ENCODE results near the gene MYO18A. TPM values are rescaled to one million over a fixed set of nuclear protein-coding genes. Genes with fewer than 3 reads are reported as not detected.

MYO18A gene
- total and polyA plus RNA-seq, 10 of the 15 experiments (the other 5 are each of a cell fraction or from before 2014, with no cell fraction given) = 2.9 to 66.0 (median 24.5) TPM

DNA sequence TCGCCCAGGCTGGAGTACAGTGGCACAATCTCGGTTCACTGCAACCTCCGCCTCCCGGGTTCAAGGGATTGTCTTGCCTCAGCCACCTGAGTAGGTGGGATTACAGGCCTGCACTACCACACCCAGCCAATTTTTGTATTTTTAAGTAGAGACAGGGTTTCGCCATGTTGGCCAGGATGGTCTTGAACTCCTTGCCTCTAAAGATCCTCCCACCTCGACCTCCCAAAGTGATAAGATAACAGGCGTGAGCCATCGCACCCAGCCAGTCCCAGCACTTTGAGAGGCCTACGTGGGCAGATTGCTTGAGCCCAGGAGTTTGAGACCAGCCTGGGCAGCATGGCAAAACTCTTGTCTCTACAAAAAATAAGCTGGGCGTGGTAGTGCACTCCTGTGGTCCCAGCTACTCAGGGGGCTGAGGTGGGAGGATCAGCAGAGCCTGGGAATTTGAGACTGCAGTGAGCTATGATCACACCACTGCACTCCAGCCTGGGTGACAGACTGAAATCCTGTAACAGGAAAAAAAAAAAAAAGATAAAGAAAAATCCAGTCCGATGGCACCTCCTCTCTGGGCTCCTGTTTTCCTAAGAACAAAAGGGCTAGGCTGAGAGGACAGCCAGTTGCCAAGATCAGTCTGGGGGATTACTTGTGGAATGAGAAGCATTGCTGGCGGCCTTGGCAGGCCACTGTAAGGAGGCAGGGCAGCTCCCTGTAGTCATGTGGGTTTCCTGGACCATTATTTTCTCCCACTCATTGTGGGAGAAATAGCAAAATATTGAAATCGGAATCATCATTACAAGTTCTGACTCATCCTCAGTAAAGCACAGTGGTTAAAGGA, 140.2 kb downstream of the MYO18A start:
- Histone ChIP-seq H3K4me1 (ENCODE audit: control insufficient read depth, insufficient read depth, low read length) (peaks cover 13% of the 10 kb centered on the region), H3K27me3 (replicated peaks in 1 of 2; ENCODE audit: control insufficient read depth in 2 of 2, insufficient read depth in 2 of 2, low read length in 1 of 2) (no peaks in the 10 kb centered on the region; a peak in 1 of 4 replicates), H3K9me3 (replicated peaks; ENCODE audit: control insufficient read depth, insufficient read depth, low read length) (peaks cover 4% of the 10 kb centered on the region; the same call in 1 of the 3 replicates), H3K4me2 (ENCODE audit: control insufficient read depth, insufficient read depth) (no peak overlapping the region), H3K79me2 (ENCODE audit: control insufficient read depth, insufficient read depth, low read length) (no peaks in the 10 kb centered on the region), H2AFZ (ENCODE audit: control insufficient read depth, low read depth, low read length) (no peak overlapping the region), H3K27ac (ENCODE audit: control insufficient read depth, insufficient read depth) (no peak overlapping the region), H4K20me1 (ENCODE audit: control insufficient read depth, insufficient read depth) (no peaks in the 10 kb centered on the region), H3K9ac (ENCODE audit: control insufficient read depth, insufficient read depth, low read length) (no peak overlapping the region), H3K4me3 (no peak overlapping the region), H3K36me3 (ENCODE audit: control insufficient read depth in 2 of 2, insufficient read depth in 2 of 2, low read length in 1 of 2) (no peaks in the 10 kb centered on the region)
- FAIRE-seq (no peak), ATAC-seq (no peak), DNase-seq (ENCODE audit: low read depth, low spot score) (no peak)
- no TSS peak for BruUV-seq (replicated peaks)
- intact Hi-C loops (cut with micrococcal nuclease; ENCODE audit: unreplicated experiment) = no loop called here
- in situ Hi-C loops (cut with MboI) = no loop called here
- ChIA-PET CTCF (interaction anchor here (2.6 kb wide), 1 partner anchor 74 kb away, joined by 7 read pairs; no protein-coding TSS in a partner anchor), RAD21 (ENCODE audit: unreplicated experiment) (no interaction called here), POLR2A (no interaction called here), SMC1A (ENCODE audit: uncharacterized antibody, unreplicated experiment) (interaction anchor here (0.6 to 0.7 kb wide), 2 partner anchors 95 to 110 kb away, joined by 3 read pairs; no protein-coding TSS in a partner anchor)
- WGBS (ENCODE audit: insufficient coverage, insufficient replicate concordance, low lambda C conversion rate, missing lambda C conversion rate) = 28% methylated on average over 12 of the region's 13 CpGs
- TF ChIP-seq HDAC6 (IDR thresholded peaks at IDR 0.05; ENCODE audit: unreplicated experiment) (no peak), CHD2 (IDR thresholded peaks at IDR 0.05; ENCODE audit: borderline replicate concordance, low read depth, low read length) (no peak), KAT2A (conservative IDR thresholded peaks at IDR 0.05; ENCODE audit: control insufficient read depth, low read depth, low read length) (no peak), CHD1 (IDR thresholded peaks at IDR 0.05; ENCODE audit: low read depth, low read length) (no peak), MXI1 (IDR thresholded peaks at IDR 0.05; ENCODE audit: low read depth, low read length) (no peak), POLR2A (IDR thresholded peaks at IDR 0.05; ENCODE audit: low read depth, low read length) (no peak), SREBF1 (IDR thresholded peaks at IDR 0.05; ENCODE audit: low read length) (no peak), RB1 (IDR thresholded peaks at IDR 0.05; ENCODE audit: borderline replicate concordance) (no peak), IRF4 (IDR thresholded peaks at IDR 0.05; ENCODE audit: low read depth, low read length) (no peak), RCOR1 (conservative IDR thresholded peaks at IDR 0.05; ENCODE audit: low read depth, low read length) (no peak), KDM1A (IDR thresholded peaks at IDR 0.05; ENCODE audit: borderline replicate concordance) (no peak), EGR1 (IDR thresholded peaks at IDR 0.05; ENCODE audit: borderline replicate concordance in 1 of 2, low read depth in 2 of 2, low read length in 2 of 2) (no peak), SRF (IDR thresholded peaks at IDR 0.05; ENCODE audit: low read depth in 2 of 2, low read length in 2 of 2) (no peak), RUNX3 (IDR thresholded peaks at IDR 0.05; ENCODE audit: low read length) (no peak), ZBED1 (IDR thresholded peaks at IDR 0.05; ENCODE audit: borderline replicate concordance) (no peak)
- TF ChIP-seq, protein P1, sequence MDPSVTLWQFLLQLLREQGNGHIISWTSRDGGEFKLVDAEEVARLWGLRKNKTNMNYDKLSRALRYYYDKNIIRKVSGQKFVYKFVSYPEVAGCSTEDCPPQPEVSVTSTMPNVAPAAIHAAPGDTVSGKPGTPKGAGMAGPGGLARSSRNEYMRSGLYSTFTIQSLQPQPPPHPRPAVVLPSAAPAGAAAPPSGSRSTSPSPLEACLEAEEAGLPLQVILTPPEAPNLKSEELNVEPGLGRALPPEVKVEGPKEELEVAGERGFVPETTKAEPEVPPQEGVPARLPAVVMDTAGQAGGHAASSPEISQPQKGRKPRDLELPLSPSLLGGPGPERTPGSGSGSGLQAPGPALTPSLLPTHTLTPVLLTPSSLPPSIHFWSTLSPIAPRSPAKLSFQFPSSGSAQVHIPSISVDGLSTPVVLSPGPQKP (IDR thresholded peaks at IDR 0.05; ENCODE audit: low read depth, low read length) = no peak
- TF ChIP-seq, protein P2, sequence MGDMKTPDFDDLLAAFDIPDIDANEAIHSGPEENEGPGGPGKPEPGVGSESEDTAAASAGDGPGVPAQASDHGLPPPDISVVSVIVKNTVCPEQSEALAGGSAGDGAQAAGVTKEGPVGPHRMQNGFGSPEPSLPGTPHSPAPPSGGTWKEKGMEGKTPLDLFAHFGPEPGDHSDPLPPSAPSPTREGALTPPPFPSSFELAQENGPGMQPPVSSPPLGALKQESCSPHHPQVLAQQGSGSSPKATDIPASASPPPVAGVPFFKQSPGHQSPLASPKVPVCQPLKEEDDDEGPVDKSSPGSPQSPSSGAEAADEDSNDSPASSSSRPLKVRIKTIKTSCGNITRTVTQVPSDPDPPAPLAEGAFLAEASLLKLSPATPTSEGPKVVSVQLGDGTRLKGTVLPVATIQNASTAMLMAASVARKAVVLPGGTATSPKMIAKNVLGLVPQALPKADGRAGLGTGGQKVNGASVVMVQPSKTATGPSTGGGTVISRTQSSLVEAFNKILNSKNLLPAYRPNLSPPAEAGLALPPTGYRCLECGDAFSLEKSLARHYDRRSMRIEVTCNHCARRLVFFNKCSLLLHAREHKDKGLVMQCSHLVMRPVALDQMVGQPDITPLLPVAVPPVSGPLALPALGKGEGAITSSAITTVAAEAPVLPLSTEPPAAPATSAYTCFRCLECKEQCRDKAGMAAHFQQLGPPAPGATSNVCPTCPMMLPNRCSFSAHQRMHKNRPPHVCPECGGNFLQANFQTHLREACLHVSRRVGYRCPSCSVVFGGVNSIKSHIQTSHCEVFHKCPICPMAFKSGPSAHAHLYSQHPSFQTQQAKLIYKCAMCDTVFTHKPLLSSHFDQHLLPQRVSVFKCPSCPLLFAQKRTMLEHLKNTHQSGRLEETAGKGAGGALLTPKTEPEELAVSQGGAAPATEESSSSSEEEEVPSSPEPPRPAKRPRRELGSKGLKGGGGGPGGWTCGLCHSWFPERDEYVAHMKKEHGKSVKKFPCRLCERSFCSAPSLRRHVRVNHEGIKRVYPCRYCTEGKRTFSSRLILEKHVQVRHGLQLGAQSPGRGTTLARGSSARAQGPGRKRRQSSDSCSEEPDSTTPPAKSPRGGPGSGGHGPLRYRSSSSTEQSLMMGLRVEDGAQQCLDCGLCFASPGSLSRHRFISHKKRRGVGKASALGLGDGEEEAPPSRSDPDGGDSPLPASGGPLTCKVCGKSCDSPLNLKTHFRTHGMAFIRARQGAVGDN (IDR thresholded peaks at IDR 0.05) = no peak

Data from GM12878 (cell line).